HG03139 (cell line): ENCODE measurements around the gene ZNF493.

Source experiments
- ATAC-seq: cut with Tn5 transposase; IDR thresholded peaks from one replicate; pipeline ENCODE4 v1.9.1; 2021; ENCODE audit not compliant: unreplicated experiment

The ZNF493 gene

DNA sequence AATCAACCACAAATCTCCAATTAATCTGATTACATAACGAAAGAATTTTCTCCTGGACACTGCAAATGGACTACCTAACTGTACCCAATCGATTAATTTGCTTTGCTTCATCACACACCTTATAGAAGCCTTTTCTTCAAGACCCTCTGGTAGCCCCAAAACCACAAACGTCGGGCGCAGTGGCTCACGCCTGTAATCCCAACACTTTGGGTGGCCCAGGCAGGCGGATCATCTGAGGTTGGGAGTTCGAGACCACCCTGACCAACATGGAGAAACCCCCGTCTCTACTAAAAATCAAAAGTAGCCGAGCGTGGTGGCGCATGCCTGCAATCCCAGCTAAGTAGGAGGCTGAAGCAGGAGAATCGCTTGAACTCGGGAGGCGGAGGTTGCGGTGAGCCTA, 65.6 kb downstream of the ZNF493 start:
- no peak for ATAC-seq

DNA sequence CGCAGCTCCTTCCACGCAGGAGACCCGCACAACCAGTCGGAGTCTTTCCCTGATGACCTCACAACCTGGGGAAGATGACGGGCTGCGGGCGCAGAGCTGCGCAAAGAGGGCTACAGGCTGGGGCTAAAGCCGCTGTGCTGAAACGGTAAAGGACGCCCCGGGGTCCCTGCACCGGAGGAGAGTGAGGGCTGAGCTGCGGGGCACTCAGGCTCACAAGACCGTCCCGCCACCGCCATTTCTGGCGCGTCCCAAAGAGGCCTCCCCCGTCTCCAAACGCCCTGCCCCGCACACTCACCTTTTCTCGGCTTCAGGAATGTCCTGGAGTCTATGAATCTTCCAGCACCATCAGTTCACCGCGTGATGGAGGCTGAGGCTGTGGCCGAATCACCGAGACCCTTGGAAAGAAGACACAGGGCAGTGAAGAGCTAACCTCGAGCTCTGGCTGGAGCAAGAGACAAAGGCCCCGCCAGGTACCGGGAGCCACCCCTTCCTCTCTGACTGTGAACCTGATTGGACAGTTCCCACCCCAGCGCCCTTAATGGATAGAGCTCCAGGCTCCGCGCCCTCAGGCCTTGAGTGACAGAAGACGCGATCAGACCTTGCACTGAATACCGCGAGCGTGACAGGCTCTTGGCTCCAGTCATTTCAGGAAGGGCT, 66.6 kb downstream of the ZNF493 start:
- no peak for ATAC-seq

DNA sequence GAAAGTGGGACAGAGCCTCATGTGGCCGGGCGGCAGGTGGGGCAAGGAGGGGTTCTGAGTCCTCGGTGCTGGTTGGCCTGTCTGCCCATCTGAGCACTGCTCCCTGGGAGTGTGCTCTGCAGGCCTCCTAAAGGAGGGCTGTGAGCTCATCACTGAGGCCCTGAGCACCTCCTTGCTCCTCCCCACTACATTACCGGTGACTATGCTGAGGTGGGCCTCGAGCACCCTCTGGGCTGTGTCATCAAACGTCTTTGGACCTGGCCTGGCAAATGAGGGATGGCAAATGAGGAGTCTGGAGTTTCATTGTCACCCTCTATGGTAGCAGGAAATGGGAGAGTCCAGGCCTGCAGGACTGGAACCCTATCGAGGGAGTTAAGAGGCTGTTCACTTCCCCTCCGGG, 69.7 kb downstream of the ZNF493 start:
- no peak for ATAC-seq

DNA sequence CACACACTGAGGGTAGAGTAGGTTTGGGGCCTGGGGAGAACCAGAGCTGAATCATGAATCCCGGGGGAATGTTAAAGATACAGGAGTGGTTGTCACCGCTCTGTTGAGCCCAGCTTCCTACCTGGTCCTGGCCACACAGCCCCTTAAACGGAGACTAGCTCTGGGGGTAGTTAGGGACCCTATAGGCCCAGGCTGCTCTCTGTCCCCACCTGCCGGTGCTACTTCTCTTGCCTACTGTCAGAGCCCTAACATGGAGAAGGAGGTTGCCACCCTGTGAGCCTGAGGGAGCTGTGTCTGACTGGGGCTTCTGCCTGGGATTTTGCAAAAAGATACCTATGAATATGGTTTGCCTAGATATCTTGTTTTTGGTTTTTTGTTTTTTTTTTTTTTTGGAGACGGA, 71.9 kb downstream of the ZNF493 start:
- ATAC-seq, result no peak

- ATAC-seq, result no peak
These were observed 75.6 kb downstream of the ZNF493 start for GRCh38 chr19:21472507-21472906.

DNA sequence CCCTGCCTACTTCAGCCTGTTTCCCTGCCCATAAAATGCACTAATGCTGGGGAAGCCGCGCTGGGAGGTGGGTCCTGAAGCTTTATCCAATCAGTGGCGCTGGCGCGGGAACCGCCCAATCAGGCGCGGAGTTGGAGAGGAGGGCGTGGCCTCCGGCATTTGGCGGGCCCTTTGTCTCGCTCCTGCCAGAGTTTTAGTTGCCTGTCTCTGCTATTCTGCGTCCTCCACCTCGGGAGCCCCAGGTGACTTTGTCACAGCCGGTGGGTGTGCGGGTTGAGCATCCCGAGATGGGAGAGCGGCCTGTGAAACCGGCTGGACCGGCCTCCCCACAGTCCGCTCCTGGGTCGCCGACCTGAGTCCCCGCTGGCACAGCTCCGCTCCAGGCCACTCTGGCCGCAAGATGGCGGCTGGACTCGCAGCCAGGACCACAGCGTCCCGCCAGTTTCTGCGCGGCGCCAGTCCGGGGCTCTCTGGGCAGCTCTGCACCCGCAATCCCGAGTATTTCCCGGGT, 77.8 kb downstream of the ZNF493 start:
- ATAC-seq, result no peak
